ENCODE results near the gene SCNM1. TPM values are rescaled to one million over a fixed set of nuclear protein-coding genes. Genes with fewer than 3 reads are reported as not detected.

SCNM1 gene
- total RNA-seq, 4 donors from 2014 or later = 13.2 to 44.5 (median 24.5) TPM

GRCh38 chr1:151134991-151135390 is 31.0 kb upstream of the SCNM1 start:
- Histone ChIP-seq H3K36me3 (no peaks in the 10 kb centered on the region), H3K9me3 (no peaks in the 10 kb centered on the region), H3K27me3 (no peaks in the 10 kb centered on the region), H3K4me3 (replicated peaks in 1 of 3) (no peak overlapping the region), H3K27ac (no peak overlapping the region), H3K4me1 (peaks cover 7 to 10% of the 10 kb centered on the region in 2 donors)
- intact Hi-C loops (cut with DNase I) = no loop called here
- no peak for DNase-seq
- TF ChIP-seq POLR2A (IDR thresholded peaks at IDR 0.05) (no peak), CTCF (IDR thresholded peaks at IDR 0.05) (no peak)
- WGBS, 2 donors = 95 to 97% methylated on average over 4 to 5 of the region's 7 CpGs

DNA sequence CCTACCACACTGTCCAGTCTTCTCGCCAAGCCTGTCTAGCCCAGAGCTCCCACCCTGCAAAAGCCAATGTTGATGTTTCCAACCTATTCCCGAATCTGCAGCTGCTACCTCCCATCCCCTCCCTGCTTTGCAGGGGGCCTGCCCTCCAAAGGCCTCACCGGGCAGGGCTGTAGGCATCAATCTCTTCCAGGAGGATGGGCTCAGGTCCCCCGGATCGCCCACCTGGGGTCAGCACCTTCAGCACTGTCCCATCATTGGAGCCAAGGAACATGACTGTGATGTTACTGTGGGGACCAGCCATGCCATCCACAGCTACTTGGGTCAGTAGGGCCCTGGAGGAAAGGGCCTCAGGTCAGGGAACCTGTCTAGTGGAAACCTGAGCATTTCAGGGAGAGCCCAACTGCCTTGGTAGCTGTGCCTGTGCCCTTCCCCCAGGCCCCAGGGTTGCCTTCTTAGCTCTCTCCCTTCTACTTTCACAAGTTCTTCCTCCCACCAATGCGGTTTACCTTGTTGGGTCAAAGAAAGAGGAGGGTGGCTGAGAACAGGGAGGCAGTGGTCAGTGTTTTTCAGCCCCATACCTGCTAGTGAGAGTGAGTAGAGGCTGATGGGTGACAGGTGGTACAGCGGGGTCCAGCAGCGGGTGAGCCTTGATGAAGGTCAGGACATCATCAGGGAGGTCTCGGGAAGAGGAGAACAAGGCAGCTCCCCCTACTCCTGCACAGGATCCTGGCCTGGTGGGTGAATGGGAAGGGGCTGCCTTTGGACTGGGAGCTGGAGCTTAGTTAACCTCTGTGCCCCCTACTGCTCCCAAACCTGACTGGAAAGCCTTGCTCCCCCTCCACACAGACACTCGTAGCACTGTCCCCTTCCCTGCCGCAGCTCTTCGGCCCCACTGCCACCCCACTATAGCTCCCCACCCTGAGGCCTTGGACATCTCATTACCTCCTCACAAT is 30.2 kb upstream of the SCNM1 start:
- H3K27ac ChIP-seq = no peak overlapping the region
- no peak for TF ChIP-seq POLR2A (IDR thresholded peaks at IDR 0.05)
- TF ChIP-seq CTCF (IDR thresholded peaks at IDR 0.05) = no peak
- no peak overlapping the region for H3K4me3 ChIP-seq (replicated peaks in 1 of 3)
- peaks cover 7 to 9% of the 10 kb centered on the region in 2 donors for H3K4me1 ChIP-seq
- WGBS, 2 donors = 85 to 89% methylated on average over 10 to 12 of the region's 12 CpGs
- H3K36me3 ChIP-seq = no peaks in the 10 kb centered on the region
- no peaks in the 10 kb centered on the region for H3K27me3 ChIP-seq
- no peaks in the 10 kb centered on the region for H3K9me3 ChIP-seq
- intact Hi-C loops (cut with DNase I) = no loop called here
- DNase-seq = no peak

- H3K27ac ChIP-seq = no peak overlapping the region
- no peak for TF ChIP-seq POLR2A (IDR thresholded peaks at IDR 0.05)
- no peak for TF ChIP-seq CTCF (IDR thresholded peaks at IDR 0.05)
- H3K9me3 ChIP-seq = no peaks in the 10 kb centered on the region
- WGBS, 2 donors = 78 to 83% methylated on average over 7 of the region's 7 CpGs
- no peaks in the 10 kb centered on the region for H3K27me3 ChIP-seq
- H3K4me3 ChIP-seq (replicated peaks in 1 of 3) = no peak overlapping the region
- intact Hi-C loops (cut with DNase I) = no loop called here
- no peaks in the 10 kb centered on the region for H3K36me3 ChIP-seq
- no peaks in the 10 kb centered on the region for H3K4me1 ChIP-seq
- no peak for DNase-seq
Observed at GRCh38 chr1:151137789-151138188, 28.2 kb upstream of the SCNM1 start.

DNA sequence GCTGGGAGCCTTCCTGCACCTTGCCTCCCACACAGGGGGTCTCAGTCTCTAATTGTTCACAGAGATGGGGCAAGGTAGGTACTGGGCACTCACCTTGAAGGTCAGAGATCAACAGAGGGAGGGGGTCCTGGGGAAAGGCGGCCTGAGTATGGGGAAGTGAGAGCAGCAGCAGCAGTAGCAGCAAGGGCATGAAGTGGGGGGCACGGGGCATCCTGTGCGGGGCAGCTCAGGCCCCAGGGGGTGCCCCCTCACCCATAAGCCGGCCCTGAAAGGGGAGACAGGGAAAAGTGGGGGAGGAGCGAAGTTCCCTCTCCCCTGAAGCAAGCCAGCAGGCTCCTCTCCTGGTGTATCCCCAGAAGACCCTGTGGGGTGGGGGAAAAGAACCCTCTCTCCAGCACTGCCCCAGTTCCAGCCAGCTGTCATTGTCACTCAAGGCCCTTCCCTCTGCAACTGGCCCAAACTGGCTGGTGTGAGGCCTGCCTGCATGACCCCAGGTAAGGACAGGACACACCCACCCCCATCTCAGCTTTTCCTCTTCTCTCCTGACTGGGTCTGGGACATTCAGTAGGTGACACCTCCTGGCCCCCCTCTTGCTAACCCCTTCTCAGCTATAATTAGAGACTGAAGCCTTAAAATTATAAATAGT is 23.4 kb upstream of the SCNM1 start:
- 53 to 73% methylated on average over 3 to 5 of the region's 5 CpGs for WGBS, 2 donors
- Histone ChIP-seq H3K27ac (no peak overlapping the region), H3K4me1 (peaks cover 20 to 25% of the 10 kb centered on the region in 2 donors)

More for the DNA sequence above, 23.4 kb upstream of the SCNM1 start:
- H3K4me3 ChIP-seq (replicated peaks in 1 of 3) = no peak overlapping the region
- DNase-seq = no peak
- TF ChIP-seq POLR2A (IDR thresholded peaks at IDR 0.05) (no peak), CTCF (IDR thresholded peaks at IDR 0.05) (no peak)
- H3K9me3 ChIP-seq = no peaks in the 10 kb centered on the region
- no peaks in the 10 kb centered on the region for H3K27me3 ChIP-seq
- no peaks in the 10 kb centered on the region for H3K36me3 ChIP-seq
- intact Hi-C loops (cut with DNase I) = no loop called here

Measured in thyroid gland (tissue), 4 donors.